ENCODE results near the gene DISC1.

- TF ChIP-seq CTCF (IDR thresholded peaks at IDR 0.05) (no peak), POLR2AphosphoS5 (IDR thresholded peaks at IDR 0.05) (no peak), POLR2A (IDR thresholded peaks at IDR 0.05) (no peak)
These were observed 347.2 kb downstream of the DISC1 start for GRCh38 chr1:231973830-231974229.
